ENCODE measurements around the gene SF3B3. TPM values are rescaled to one million over a fixed set of nuclear protein-coding genes. Genes with fewer than 3 reads are reported as not detected.

The SF3B3 gene
- total and polyA plus RNA-seq, 2 donors (not counting 1 experiment from before 2014, with no cell fraction given): 89.2 to 107 TPM

DNA sequence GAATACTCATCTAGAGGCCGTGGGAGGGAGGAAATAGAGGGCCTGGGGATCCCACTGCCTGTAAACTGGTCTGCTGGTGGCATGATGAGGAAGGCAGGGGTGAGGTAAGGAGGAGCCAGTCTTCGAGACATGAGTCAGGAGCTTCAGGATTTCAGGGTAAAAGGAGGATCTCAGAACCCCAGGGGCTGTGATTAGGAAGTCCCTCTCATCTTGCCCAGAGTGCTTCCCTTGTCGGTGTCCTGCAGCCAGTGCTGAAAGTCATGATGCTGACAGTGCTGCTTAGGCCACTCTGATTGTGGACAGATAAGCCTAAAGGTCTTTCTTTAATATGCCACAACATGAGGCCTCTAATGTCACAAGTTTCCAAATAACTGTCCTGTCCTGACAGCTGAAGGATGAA, 29.8 kb upstream of the SF3B3 start:
- Histone ChIP-seq H3K9me3 (ENCODE audit: control insufficient read depth, insufficient read depth, low read depth, low read length) (no peaks in the 10 kb centered on the region), H3K36me3 (ENCODE audit: control insufficient read depth, insufficient read depth, low read length) (peaks cover 21% of the 10 kb centered on the region), H4K20me1 (ENCODE audit: control insufficient read depth, extremely low read depth, insufficient read depth, low read length) (no peaks in the 10 kb centered on the region), H2AFZ (ENCODE audit: low read length) (no peak overlapping the region), H3K4me3 (replicated peaks in 1 of 4; ENCODE audit: control extremely low read depth in 1 of 4, insufficient read depth in 1 of 4, low read depth in 3 of 4, low read length in 4 of 4) (no peak overlapping the region), H3K9ac (ENCODE audit: insufficient read depth, low read length) (no peak overlapping the region), H3K79me2 (ENCODE audit: control insufficient read depth, insufficient read depth, low read length) (no peaks in the 10 kb centered on the region), H3K4me1 (ENCODE audit: control insufficient read depth, extremely low read depth, insufficient read depth, low read length) (no peaks in the 10 kb centered on the region), H3K27ac (ENCODE audit: insufficient read depth, low read length) (no peak overlapping the region), H3K4me2 (ENCODE audit: extremely low read depth, insufficient read depth, low read length) (no peak overlapping the region), H3K27me3 (ENCODE audit: control insufficient read depth, insufficient read depth, low read length) (no peaks in the 10 kb centered on the region)
- no peak for DNase-seq (ENCODE audit: low read depth in 2 of 2)
- TF ChIP-seq, protein P1, sequence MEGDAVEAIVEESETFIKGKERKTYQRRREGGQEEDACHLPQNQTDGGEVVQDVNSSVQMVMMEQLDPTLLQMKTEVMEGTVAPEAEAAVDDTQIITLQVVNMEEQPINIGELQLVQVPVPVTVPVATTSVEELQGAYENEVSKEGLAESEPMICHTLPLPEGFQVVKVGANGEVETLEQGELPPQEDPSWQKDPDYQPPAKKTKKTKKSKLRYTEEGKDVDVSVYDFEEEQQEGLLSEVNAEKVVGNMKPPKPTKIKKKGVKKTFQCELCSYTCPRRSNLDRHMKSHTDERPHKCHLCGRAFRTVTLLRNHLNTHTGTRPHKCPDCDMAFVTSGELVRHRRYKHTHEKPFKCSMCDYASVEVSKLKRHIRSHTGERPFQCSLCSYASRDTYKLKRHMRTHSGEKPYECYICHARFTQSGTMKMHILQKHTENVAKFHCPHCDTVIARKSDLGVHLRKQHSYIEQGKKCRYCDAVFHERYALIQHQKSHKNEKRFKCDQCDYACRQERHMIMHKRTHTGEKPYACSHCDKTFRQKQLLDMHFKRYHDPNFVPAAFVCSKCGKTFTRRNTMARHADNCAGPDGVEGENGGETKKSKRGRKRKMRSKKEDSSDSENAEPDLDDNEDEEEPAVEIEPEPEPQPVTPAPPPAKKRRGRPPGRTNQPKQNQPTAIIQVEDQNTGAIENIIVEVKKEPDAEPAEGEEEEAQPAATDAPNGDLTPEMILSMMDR (conservative IDR thresholded peaks at IDR 0.05 in 1 of 2, IDR thresholded peaks at IDR 0.05 in 1 of 2; ENCODE audit: low read depth in 1 of 2, low read length in 2 of 2): no peak
- no peak for TF ChIP-seq EZH2 (IDR thresholded peaks at IDR 0.05; ENCODE audit: low read length, missing control alignments)

DNA sequence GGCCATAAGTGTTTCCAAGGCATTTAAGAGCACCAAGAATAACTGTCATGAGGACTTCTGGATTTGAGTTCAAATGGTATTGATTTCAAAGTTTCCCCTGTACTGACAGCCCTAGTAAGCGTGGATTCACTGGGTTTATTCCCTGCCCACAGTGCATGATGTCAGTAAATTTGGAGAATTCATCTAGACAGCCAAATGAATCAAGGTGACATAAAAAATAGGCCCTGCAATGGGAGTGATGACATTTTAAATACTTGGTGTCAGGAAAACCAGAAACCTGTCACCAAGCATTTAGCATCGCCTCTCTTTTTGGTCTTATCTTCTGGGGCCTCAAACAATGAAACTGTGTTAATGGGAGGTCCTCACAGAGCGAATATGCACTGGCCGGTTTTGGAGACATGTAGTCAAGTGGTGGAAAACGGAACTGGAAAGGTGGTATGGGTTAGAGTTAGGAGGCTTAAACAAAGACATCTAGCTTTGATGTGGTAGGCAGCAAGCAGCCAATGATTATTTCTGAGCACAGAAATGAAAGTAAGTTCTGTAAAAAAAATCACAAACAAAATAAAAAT, 29.3 kb upstream of the SF3B3 start:
- H2AFZ ChIP-seq (ENCODE audit: low read length): no peak overlapping the region
- H3K9me3 ChIP-seq (ENCODE audit: control insufficient read depth, insufficient read depth, low read depth, low read length): no peaks in the 10 kb centered on the region
- no peak for DNase-seq (ENCODE audit: low read depth in 2 of 2)
- H3K4me2 ChIP-seq (ENCODE audit: extremely low read depth, insufficient read depth, low read length): no peak overlapping the region
- H3K27me3 ChIP-seq (ENCODE audit: control insufficient read depth, insufficient read depth, low read length): no peaks in the 10 kb centered on the region
- no peaks in the 10 kb centered on the region for H3K79me2 ChIP-seq (ENCODE audit: control insufficient read depth, insufficient read depth, low read length)
- no peak overlapping the region for H3K9ac ChIP-seq (ENCODE audit: insufficient read depth, low read length)
- H3K27ac ChIP-seq (ENCODE audit: insufficient read depth, low read length): no peak overlapping the region
- no peaks in the 10 kb centered on the region for H4K20me1 ChIP-seq (ENCODE audit: control insufficient read depth, extremely low read depth, insufficient read depth, low read length)
- H3K4me3 ChIP-seq (replicated peaks in 1 of 4; ENCODE audit: control extremely low read depth in 1 of 4, insufficient read depth in 1 of 4, low read depth in 3 of 4, low read length in 4 of 4): no peak overlapping the region
- H3K36me3 ChIP-seq (ENCODE audit: control insufficient read depth, insufficient read depth, low read length): peaks cover 21% of the 10 kb centered on the region
- no peaks in the 10 kb centered on the region for H3K4me1 ChIP-seq (ENCODE audit: control insufficient read depth, extremely low read depth, insufficient read depth, low read length)
- no peak for TF ChIP-seq EZH2 (IDR thresholded peaks at IDR 0.05; ENCODE audit: low read length, missing control alignments)
- TF ChIP-seq, protein P1 (conservative IDR thresholded peaks at IDR 0.05 in 1 of 2, IDR thresholded peaks at IDR 0.05 in 1 of 2; ENCODE audit: low read depth in 1 of 2, low read length in 2 of 2): no peak

DNA sequence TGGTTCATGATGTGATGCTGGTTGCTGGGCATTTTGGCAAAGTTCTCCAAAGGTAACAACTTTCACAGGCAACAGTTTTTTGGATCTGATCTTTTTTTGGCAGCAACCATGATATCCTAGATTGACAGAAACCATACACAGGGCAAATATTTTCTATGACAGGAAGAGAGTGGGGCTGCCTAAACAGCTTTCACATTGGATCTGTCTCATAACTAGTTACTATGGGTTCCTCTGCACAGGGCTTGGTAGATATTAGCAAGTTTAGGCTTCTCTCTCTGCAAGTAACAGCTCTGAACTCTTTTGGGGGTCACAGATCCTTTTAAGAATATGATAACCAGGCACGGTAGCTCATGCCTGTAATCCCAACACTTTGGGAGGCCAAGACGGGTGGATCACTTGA, 28.8 kb upstream of the SF3B3 start:
- no peak overlapping the region for H2AFZ ChIP-seq (ENCODE audit: low read length)
- no peaks in the 10 kb centered on the region for H4K20me1 ChIP-seq (ENCODE audit: control insufficient read depth, extremely low read depth, insufficient read depth, low read length)
- peaks cover 20% of the 10 kb centered on the region for H3K36me3 ChIP-seq (ENCODE audit: control insufficient read depth, insufficient read depth, low read length)
- no peaks in the 10 kb centered on the region for H3K9me3 ChIP-seq (ENCODE audit: control insufficient read depth, insufficient read depth, low read depth, low read length)
- no peak for DNase-seq (ENCODE audit: low read depth in 2 of 2)
- no peak overlapping the region for H3K27ac ChIP-seq (ENCODE audit: insufficient read depth, low read length)
- no peak overlapping the region for H3K9ac ChIP-seq (ENCODE audit: insufficient read depth, low read length)
- no peak overlapping the region for H3K4me2 ChIP-seq (ENCODE audit: extremely low read depth, insufficient read depth, low read length)
- H3K4me1 ChIP-seq (ENCODE audit: control insufficient read depth, extremely low read depth, insufficient read depth, low read length): no peaks in the 10 kb centered on the region
- H3K27me3 ChIP-seq (ENCODE audit: control insufficient read depth, insufficient read depth, low read length): no peaks in the 10 kb centered on the region
- no peaks in the 10 kb centered on the region for H3K79me2 ChIP-seq (ENCODE audit: control insufficient read depth, insufficient read depth, low read length)
- TF ChIP-seq, protein P1 (conservative IDR thresholded peaks at IDR 0.05 in 1 of 2, IDR thresholded peaks at IDR 0.05 in 1 of 2; ENCODE audit: low read depth in 1 of 2, low read length in 2 of 2): no peak
- TF ChIP-seq EZH2 (IDR thresholded peaks at IDR 0.05; ENCODE audit: low read length, missing control alignments): no peak
- H3K4me3 ChIP-seq (replicated peaks in 1 of 4; ENCODE audit: control extremely low read depth in 1 of 4, insufficient read depth in 1 of 4, low read depth in 3 of 4, low read length in 4 of 4): no peak overlapping the region
